IPS-18c (cell line): Measurements from ENCODE around the gene ART1.

Experiments used
- H3K4me3 ChIP-seq: 2 replicates; pipeline ENCODE4 v1.7.0; 2013; ENCODE audit warnings: low read depth, mild to moderate bottlenecking, low read length, moderate library complexity; ENCODE audit not compliant: insufficient read depth
- H3K9me3 ChIP-seq: one replicate; pipeline ENCODE4 v1.6.1; 2013; ENCODE audit warnings: mild to moderate bottlenecking, low read length, moderate library complexity; ENCODE audit not compliant: control insufficient read depth, insufficient read depth

The ART1 gene

GRCh38 chr11:3683039-3683438 lies 38.1 kb downstream of the ART1 start:
- Histone ChIP-seq H3K4me3 (no peak overlapping the region), H3K9me3 (no peaks in the 10 kb centered on the region)

- no peaks in the 10 kb centered on the region for H3K9me3 ChIP-seq
These were observed 39.3 kb downstream of the ART1 start for GRCh38 chr11:3684129-3684818.

DNA sequence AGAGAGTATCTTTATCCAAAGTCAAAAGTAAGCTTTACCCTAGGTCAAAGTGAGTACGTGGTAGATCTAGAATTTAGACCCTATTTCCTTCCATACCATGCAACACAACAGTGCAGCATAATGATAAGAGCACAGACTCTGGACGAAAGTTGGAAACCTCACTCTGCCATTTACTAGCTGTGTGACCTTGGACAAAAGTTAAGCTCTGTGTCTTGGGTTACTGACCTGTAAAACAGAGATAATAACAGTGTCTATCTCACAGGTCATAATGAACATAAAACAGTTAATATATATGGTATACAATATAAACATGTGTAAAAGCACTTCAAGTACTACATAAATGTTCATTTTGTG lies 39.9 kb downstream of the ART1 start:
- no peak overlapping the region for H3K4me3 ChIP-seq
- no peaks in the 10 kb centered on the region for H3K9me3 ChIP-seq

More at GRCh38 chr11:3684129-3684818, 39.3 kb downstream of the ART1 start:
- no peak overlapping the region for H3K4me3 ChIP-seq

DNA sequence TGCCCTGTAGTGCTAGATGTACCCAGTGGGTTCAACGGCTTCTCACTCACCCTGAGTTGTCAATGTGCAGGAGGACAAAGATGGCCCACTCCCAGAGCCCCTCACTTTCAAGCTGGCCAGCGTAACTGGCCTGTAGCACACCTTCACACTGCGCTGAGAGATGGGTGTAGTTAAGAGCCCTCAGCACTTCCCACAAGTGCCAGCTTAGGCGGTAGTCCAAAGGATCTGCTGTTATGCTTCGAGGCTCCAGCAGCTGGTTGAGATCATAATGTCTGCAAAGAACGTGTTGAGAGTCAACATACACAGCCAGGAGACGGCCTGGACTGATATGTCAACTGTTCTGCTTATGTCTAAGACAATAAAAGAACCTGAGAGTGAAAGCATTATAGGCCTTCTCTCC lies 41.0 kb downstream of the ART1 start:
- Histone ChIP-seq H3K4me3 (no peak overlapping the region), H3K9me3 (no peaks in the 10 kb centered on the region)

DNA sequence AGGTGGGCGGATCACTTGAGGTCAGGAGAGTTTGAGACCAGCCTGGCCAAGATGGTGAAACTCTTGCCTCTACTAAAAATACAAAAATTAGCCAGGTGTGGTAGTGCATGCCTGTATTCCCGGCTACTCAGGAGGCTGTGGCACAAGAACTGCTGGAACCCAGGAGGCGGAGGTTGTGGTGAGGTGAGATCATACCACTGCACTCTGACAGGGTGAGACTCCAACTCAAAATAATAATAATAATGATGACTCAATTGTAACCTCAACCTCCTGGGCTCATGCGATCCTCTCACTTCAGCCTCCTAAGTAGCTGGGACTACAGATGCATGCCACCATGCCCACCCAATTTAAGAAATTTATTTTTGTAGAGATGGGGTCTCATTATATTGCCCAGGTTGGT lies 41.8 kb downstream of the ART1 start:
- H3K9me3 ChIP-seq, result no peaks in the 10 kb centered on the region
- no peak overlapping the region for H3K4me3 ChIP-seq

DNA sequence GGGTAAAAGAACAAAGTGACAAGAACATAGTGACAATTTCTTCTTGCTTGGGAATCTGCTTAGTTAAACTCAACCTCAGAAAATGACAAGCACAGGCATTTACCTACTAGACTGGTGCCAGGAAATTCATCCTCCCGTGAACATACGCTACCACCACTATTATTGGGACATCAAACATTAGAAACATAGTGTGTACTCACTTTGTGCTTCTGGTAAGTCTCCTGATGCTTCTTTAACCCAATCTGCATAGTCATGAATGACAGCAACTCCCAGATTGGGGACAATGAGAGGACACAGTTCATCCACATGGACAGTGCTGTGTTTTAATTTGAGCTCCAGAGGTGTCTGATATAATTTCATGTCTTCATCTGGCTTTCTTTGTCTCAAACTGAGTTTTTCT lies 55.5 kb downstream of the ART1 start:
- H3K4me3 ChIP-seq, result no peak overlapping the region
- H3K9me3 ChIP-seq, result no peaks in the 10 kb centered on the region

GRCh38 chr11:3700910-3701309 lies 56.0 kb downstream of the ART1 start:
- no peaks in the 10 kb centered on the region for H3K9me3 ChIP-seq
- no peak overlapping the region for H3K4me3 ChIP-seq

GRCh38 chr11:3703383-3703782 lies 58.5 kb downstream of the ART1 start:
- Histone ChIP-seq H3K4me3 (no peak overlapping the region), H3K9me3 (no peaks in the 10 kb centered on the region)

- no peaks in the 10 kb centered on the region for H3K9me3 ChIP-seq
These were observed 62.2 kb downstream of the ART1 start for GRCh38 chr11:3707176-3707575.

GRCh38 chr11:3709977-3710376 lies 65.0 kb downstream of the ART1 start:
- no peak overlapping the region for H3K4me3 ChIP-seq
- no peaks in the 10 kb centered on the region for H3K9me3 ChIP-seq

More at GRCh38 chr11:3707176-3707575, 62.2 kb downstream of the ART1 start:
- H3K4me3 ChIP-seq, result no peak overlapping the region

- Histone ChIP-seq H3K4me3 (no peak overlapping the region), H3K9me3 (no peaks in the 10 kb centered on the region)
These were observed 65.7 kb downstream of the ART1 start for GRCh38 chr11:3710485-3711259.

- H3K9me3 ChIP-seq, result no peaks in the 10 kb centered on the region
- H3K4me3 ChIP-seq, result no peak overlapping the region
These were observed 67.3 kb downstream of the ART1 start for GRCh38 chr11:3712274-3712673.
